Activated naive CD4-positive, alpha-beta T cell treated with anti-CD3 and anti-CD28 coated beads, Interleukin-2, amount 50 U/mL, for 72 hours (primary cell): Measurements from ENCODE around the gene STYK1. TPM values are rescaled to one million over a fixed set of nuclear protein-coding genes. Genes with fewer than 3 reads are reported as not detected.

Experiments used
- ATAC-seq, 2 donors: fragments of 150-1000 bp; cut with Tn5 transposase; 2 replicates each; pipeline ENCODE4 v1.10.0; 2021; ENCODE audit warnings: mild to moderate bottlenecking in 2 of 2, moderate library complexity in 2 of 2
- DNase-seq, 2 donors: peaks; one replicate each; pipeline ENCODE4 v3.0.0; 2021 to 2022; ENCODE audit warnings: low spot score in 2 of 2
- H3K27ac Mint-ChIP-seq, 2 donors: one replicate each; pipeline ENCODE4 v1.8.0; 2022; ENCODE audit warnings: mild to moderate bottlenecking in 2 of 2, mixed read lengths in 2 of 2
- H3K36me3 Mint-ChIP-seq, 2 donors: one replicate each; pipeline ENCODE4 v1.8.0; 2022; ENCODE audit warnings: mixed read lengths in 2 of 2
- H3K9me3 Mint-ChIP-seq, 2 donors: one replicate each; pipeline ENCODE4 v1.8.0; 2022; ENCODE audit warnings: mixed read lengths in 2 of 2
- total RNA-seq, 2 donors: library from RNA; stranded (reverse); gene quantifications; one replicate each; pipeline ENCODE4 v1.2.3, GENCODE V29; 2022

The STYK1 gene
- total RNA-seq, 2 donors from 2014 or later = 0.74 TPM; not detected in 1

DNA sequence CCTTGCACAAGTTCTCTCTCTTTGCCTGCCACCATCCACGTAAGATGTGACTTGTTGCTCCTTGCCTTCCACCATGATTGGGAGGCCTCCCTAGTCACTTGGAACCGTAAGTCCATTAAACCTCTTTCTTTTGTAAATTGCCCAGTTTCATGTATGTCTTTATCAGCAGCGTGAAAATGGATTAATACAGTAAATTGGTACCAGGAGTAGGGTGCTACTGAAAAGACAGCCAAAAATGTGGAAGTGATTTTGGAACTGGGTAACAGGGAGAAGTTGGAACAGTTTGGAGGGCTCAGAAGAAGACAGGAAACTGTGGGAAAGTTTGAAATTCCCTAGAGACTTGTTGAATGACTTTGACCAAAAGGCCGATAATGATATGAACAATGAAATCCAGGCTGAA is 27.9 kb downstream of the STYK1 start:
- Mint-ChIP-seq H3K9me3 (peaks cover 26 to 29% of the 10 kb centered on the region in 2 donors), H3K36me3 (peaks cover 28 to 32% of the 10 kb centered on the region in 2 donors), H3K27ac (no peak overlapping the region)
- ATAC-seq = no peak
- no peak for DNase-seq

DNA sequence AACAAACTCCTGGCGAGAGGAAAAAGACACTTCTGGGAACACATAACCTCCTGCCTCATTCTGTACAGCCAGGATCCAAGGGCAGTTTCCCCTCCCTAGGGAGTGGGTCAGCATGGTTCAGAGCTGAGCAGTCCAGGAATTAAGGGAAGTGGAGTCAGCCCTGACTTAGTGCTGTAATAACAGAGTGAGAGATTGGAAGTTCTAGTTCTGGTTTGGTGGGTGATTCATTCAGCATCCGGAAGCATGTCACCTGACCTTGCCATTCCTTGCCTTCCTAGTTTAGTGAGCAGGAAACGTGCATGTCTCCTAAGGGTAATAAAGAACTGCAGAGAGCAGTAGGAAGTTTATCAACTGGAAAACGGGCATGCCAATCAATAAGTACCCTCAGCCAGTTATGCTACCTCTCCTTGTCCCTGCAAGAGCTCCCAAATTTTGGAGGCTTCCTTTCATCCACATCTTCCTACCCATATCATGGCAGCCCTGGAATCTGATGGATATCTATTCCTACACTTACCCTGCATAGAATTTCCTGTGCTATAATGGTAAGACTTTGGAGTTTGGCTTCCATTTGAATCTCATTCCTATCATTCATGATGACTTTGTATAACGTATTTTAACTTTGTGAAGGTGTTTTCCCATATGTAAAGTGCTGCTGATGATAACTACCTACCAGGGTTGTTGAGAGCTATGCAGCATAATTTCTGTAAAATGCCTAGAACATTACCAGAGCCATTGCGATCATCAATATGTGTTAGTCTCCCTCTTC is 31.9 kb downstream of the STYK1 start:
- H3K36me3 Mint-ChIP-seq = peaks cover 21 to 26% of the 10 kb centered on the region in 2 donors
- H3K9me3 Mint-ChIP-seq = peaks cover 18 to 21% of the 10 kb centered on the region in 2 donors
- H3K27ac Mint-ChIP-seq = no peak overlapping the region
- ATAC-seq = no peak
- no peak for DNase-seq

DNA sequence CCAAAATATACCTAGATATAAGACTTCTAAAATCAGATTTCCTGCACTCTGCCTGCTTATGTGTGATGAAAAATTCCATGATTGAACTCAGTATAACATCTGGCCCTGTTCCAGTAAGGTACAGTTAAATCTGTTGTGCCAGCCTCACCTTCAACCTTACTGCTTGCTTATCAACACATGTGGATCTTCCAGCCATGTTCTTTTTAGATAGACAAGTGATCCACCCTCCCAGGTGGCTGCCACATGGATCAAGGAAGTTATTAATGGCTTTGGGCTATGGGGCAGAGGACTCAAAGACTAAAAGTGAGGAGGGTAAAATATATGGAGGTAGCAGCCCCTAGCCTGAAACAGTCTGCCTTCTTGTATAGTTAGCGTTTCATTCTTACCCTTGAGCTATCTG is 35.1 kb downstream of the STYK1 start:
- Mint-ChIP-seq H3K27ac (no peak overlapping the region), H3K36me3 (no peaks in the 10 kb centered on the region), H3K9me3 (no peaks in the 10 kb centered on the region)
- ATAC-seq (no peak), DNase-seq (no peak)

DNA sequence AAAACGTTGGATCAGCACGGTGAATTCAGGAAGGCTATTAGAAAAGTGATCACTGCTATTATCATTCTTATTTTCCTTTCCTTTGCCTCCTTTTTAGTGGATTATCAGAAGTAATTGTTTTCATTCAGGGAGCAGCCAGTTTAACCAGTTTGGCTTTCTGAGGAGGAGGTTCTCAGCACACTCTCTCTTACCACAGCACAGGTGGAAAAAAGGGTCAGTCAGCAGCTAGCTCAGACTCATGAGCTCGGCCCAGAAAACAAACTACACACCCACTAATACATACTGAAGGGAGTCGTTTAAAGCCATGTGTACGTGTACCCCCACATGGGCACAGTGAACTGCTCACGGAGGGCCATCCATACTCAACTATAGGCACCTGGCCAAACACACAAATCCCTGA is 37.2 kb downstream of the STYK1 start:
- no peak for DNase-seq
- H3K36me3 Mint-ChIP-seq = no peaks in the 10 kb centered on the region
- no peak overlapping the region for H3K27ac Mint-ChIP-seq
- no peaks in the 10 kb centered on the region for H3K9me3 Mint-ChIP-seq
- no peak for ATAC-seq

DNA sequence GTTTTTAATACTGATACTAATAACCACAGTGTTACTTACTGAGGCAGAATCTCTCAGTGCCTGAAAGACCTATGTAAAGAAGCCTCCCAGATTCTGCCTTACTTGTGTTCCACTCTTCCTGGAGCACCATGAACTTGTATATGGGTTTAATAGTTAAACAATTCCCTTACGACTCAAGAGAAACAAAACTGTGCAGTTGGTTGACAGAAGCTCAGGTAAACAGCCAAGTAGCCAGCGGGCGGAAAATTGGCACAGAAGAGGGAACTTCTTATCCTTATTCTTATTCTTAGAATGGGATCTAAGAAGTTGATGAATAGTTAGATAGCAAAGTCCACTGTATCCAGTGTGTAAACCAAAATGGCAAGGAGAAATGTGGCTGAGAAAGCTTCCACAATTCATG is 37.7 kb downstream of the STYK1 start:
- ATAC-seq (no peak), DNase-seq (no peak)
- Mint-ChIP-seq H3K36me3 (no peaks in the 10 kb centered on the region), H3K27ac (no peak overlapping the region), H3K9me3 (no peaks in the 10 kb centered on the region)

DNA sequence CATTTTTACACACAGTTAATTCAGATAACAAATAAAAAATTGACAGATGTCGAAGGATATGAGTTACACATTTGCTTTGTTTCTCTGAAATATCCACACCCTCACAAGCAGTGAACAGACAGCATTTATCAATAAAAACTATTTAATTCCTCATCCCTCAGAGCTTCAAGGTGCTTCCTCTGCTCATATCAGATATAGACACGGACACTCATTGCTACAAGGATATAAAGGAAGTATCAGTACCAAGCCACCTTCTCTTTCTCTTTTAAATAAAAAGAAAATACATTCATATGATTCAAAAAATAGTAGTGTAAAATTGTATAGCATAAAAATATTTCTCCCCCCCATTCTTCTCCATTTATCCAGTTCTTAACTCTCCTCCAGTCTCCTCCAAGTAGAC is 38.5 kb downstream of the STYK1 start:
- no peaks in the 10 kb centered on the region for H3K9me3 Mint-ChIP-seq
- H3K27ac Mint-ChIP-seq = no peak overlapping the region
- DNase-seq = no peak
- no peaks in the 10 kb centered on the region for H3K36me3 Mint-ChIP-seq
- no peak for ATAC-seq

DNA sequence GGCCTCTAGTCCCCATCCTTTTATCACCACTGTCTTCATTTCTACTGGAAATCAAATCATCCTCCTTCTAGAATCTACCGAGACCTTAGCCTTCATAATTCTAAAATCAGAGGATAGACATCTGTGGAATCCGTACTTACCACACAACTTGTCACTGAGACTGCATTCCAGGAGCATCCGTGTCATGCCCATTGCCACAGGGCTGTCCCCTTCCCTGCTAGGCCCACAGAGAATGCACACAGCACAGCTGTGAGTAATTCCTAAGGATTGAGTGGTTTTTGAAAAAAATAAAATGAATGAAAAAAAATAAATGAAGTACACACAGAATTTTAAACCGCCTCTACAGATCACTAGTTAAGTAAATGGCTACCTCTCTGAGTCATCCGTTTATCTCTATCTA is 39.4 kb downstream of the STYK1 start:
- DNase-seq (no peak), ATAC-seq (no peak)
- Mint-ChIP-seq H3K36me3 (no peaks in the 10 kb centered on the region), H3K27ac (no peak overlapping the region), H3K9me3 (no peaks in the 10 kb centered on the region)

DNA sequence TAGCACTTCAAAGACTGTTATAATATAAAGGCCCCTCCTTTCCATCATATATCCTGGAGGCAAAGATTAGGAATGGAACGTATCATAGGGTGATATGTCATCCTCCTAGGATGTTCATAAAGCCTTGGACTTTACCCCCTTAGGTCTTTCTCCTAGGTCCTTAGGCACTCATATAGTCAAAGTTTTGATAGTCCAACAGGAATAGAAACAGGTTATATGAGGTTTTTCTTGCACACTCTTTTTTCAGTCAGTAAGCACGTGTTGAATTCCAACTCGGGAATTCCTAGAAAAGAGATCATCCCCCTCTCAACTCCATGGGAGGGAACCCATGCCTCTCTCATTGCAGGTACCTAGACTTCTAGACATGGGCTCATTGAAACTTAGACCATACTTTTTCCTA is 40.3 kb downstream of the STYK1 start:
- DNase-seq (no peak), ATAC-seq (no peak)
- H3K27ac Mint-ChIP-seq = no peak overlapping the region
- no peaks in the 10 kb centered on the region for H3K36me3 Mint-ChIP-seq
- H3K9me3 Mint-ChIP-seq = no peaks in the 10 kb centered on the region

DNA sequence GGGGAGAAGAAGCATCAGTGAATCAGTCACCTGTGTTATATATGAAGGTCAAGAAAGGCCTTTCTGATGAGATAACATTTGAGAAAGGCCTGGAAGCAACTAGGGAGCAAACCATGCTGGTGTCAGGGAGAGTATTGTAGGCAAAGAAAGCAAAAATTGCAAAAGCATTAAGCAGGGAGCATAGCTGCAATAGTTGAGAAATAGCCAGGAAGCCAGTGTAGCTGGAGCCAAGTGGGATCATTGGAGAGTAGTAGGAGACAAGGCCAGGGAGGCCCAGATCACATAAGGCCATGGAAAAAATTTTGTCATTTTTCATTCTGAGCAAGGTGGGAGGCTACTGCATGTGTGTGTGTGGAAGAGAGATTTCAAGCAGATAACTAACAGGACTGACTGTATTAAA is 41.6 kb downstream of the STYK1 start:
- no peak for ATAC-seq
- no peak for DNase-seq
- H3K27ac Mint-ChIP-seq = no peak overlapping the region
- H3K36me3 Mint-ChIP-seq = no peaks in the 10 kb centered on the region
- no peaks in the 10 kb centered on the region for H3K9me3 Mint-ChIP-seq

DNA sequence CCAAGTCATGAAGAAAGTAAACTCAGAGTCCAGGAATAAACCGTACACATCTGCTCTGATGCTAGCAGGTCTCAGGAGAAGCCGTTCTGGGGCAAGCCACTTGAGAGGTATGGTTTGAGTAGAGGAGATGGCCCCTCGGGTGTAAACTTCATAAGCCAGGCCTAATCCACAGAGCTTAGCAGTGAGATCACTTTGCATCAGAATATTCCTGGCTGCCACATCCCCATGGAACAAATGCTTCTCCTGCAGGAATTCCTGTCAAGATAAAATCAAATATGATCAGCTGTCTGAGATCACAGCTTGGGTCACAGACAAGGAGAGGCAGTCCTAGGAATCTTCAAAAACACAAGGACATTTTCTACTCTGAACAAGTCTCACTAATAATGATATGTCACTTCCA is 49.2 kb downstream of the STYK1 start:
- DNase-seq = no peak
- Mint-ChIP-seq H3K9me3 (no peaks in the 10 kb centered on the region), H3K27ac (no peak overlapping the region), H3K36me3 (no peaks in the 10 kb centered on the region)
- ATAC-seq = no peak

DNA sequence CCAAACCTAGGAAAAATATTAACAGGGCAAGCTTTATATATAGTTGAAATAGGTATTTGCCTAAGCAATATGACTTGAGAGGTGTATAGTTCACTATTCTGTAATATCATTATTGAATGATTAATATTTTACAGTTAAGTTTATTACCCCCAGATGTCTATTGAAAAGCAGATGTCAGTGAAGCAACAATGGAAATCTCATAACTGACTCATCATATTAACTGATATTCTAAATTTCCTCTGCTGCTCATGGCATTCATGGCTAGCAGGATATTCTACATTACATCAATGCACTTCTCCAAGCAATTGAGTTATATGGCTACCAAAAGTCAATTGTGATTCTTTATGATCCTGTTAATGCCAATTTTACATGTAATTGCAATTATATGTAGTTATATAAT is 50.7 kb downstream of the STYK1 start:
- Mint-ChIP-seq H3K36me3 (no peaks in the 10 kb centered on the region), H3K9me3 (no peaks in the 10 kb centered on the region), H3K27ac (no peak overlapping the region)
- ATAC-seq = no peak
- DNase-seq = no peak

DNA sequence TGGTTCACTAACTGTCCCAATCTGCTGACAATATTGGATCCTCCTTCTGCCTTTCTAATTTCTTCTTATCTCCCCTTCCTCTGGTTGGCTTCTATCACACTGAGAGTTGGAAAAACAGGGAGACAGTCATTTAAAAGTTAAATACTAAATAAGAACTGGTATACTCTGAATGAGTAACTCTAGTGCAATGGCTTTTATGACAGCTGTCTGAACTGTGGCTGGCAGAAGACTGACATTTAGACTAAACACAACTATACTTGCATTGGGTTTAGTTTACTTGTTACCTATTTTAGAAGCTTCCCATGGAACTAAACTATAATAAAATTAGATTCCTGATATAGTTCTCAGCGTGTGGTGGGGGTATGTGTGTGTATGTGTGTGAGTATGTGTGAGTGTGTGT is 52.6 kb downstream of the STYK1 start:
- Mint-ChIP-seq H3K27ac (no peak overlapping the region), H3K9me3 (no peaks in the 10 kb centered on the region), H3K36me3 (no peaks in the 10 kb centered on the region)
- no peak for DNase-seq
- ATAC-seq = no peak

DNA sequence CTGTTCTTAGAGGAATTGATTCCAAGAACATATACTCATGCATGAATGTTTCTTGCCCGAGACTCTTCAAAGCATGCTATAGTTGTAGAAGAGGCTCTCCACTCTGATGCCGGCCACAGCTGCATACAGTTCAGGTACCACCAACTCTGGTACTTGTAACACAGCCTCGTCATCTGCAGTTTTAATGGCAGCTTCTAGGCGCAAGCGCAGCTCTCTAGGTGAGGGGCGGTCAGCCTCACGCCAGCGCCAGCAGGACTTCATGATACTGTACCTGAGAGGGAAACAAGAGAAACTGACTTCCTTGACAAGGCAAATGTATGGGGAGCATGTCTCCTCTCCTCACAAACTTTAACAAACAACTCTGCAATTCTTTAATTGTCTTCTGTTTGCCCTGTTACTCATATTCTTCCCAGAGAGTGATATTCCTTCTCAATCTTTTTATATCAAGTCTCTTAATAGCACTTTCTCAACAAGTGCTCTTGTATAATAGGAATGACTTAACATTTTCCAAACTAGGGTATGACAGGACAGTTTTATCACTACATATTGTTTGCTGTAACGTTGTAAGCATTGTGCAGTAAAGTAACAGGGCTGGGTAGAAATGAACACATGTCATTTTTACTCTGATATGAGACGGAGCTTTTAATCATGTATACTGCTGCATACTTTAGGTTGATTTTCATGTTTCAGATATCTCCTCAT is 53.6 kb downstream of the STYK1 start:
- Mint-ChIP-seq H3K9me3 (no peaks in the 10 kb centered on the region), H3K27ac (no peak overlapping the region), H3K36me3 (no peaks in the 10 kb centered on the region)
- ATAC-seq = no peak
- no peak for DNase-seq

DNA sequence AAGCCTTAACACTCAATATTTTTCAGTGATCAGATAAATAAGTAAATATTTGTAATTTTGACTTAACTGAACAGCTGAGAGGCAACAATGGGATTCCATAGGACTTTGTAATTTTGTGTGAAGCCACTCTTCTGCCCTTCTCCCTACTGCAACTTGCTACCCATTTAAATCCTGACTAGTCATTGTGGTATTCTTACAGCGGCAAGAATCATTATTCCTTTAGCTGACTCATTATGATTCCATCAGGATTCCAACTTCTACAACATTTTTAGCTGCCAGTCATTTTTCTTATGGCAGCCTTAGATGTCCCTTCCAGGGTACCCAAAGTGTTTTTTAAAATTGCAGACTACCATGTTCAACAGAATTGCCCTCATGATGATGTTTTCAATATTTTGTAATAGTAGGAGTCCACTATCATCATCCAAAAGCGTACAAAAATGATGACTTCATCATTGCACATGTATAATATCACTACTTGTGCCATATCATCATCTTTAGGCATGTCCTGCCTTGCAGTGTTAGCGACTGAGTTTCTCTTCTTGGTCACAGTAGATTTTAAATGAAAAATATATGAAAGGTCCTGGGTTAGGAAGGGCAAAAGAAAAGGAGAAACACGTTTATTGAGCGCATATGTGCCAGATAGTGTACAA is 55.4 kb downstream of the STYK1 start:
- no peak for ATAC-seq
- Mint-ChIP-seq H3K9me3 (no peaks in the 10 kb centered on the region), H3K27ac (no peak overlapping the region), H3K36me3 (peaks cover 1 to 2% of the 10 kb centered on the region in 2 donors)
- DNase-seq = no peak

DNA sequence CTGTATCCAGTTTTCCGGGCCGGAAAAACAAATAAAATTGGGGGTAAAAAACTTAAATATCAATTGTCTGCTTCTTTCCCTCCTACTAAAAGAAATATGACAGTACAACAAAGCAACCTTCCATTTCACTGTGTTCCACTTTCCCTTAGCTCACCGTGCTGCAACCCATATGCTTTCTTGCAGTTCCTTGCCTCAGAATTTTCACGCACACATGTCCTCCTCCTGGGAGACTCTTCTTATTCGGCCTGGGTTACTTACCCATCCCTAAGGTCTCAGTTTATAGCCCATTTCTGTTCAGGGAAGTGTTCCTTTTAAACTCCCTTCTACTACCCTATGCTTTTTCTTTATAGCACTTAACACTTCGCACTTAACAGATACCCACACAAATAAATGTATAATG is 56.0 kb downstream of the STYK1 start:
- no peak for DNase-seq
- Mint-ChIP-seq H3K36me3 (peaks cover 7 to 8% of the 10 kb centered on the region in 2 donors), H3K9me3 (no peaks in the 10 kb centered on the region), H3K27ac (no peak overlapping the region)
- no peak for ATAC-seq

DNA sequence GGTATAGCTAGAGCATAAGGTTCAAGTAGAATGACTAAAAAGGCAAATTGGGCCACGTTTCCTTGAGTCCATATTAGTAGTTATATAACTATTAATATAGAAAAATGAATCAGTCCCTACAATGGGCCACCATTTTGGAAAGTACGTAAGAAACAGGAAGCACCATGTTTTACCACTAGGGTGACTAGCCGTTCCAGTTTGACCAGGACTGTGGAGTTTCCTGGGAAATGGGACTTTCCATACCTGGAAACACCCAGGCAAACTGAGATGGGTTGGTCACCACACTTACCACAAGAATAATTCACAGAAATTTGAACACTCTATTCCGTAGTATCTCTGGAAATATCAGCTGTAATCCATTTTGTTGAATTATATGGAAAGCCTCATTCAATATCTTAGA is 58.3 kb downstream of the STYK1 start:
- H3K9me3 Mint-ChIP-seq = no peaks in the 10 kb centered on the region
- H3K27ac Mint-ChIP-seq = no peak overlapping the region
- peaks cover 17 to 20% of the 10 kb centered on the region in 2 donors for H3K36me3 Mint-ChIP-seq
- no peak for DNase-seq
- no peak for ATAC-seq

DNA sequence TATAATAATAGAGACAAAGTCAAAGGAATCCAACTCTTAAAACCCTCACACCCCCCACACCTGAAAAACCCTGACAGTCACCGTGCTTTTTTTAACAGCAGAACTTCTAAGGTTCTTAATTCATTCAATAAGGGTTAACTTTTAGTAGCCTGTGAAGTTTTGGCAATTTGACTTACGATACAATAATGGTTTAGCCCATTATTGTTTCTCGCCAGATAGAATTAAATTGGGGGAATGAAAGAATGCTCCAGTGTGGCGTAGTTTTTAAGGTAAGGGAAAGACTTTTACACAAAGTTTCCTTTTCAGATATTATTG is 59.8 kb downstream of the STYK1 start:
- no peaks in the 10 kb centered on the region for H3K9me3 Mint-ChIP-seq
- peaks cover 20 to 23% of the 10 kb centered on the region in 2 donors for H3K36me3 Mint-ChIP-seq
- H3K27ac Mint-ChIP-seq = peak overlapping the region; percentile 99 to 100
- DNase-seq (no peak), ATAC-seq (peak; percentile 39)
